ENCODE data around the gene EHBP1. TPM values are rescaled to one million over a fixed set of nuclear protein-coding genes. Genes with fewer than 3 reads are reported as not detected.
A peak's percentile ranks its signal among the peaks of the same experiment; 100 is the strongest.

The EHBP1 gene
- total RNA-seq, 2 donors from 2014 or later: 34.6 to 49.8 TPM

DNA sequence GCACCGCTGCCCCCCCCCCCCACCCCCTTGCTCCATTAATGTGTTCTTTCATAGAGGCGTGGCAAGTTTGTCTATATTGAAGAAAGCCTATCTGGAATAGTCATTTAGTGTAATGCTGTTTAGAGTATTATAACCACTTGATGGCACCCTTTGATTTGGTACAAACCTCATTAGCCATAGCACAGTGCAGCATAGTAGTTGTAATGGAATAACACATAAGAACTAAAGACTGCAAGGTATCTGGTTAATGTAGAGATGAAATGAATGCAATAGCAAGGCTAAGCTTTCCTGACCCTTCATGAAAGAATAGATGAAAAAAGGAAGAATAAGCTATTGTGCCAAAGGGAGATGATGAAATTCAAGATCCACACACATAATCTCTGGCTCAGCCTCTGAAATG lies 81.9 kb downstream of the EHBP1 start:
- no peak overlapping the region for H3K9ac ChIP-seq (ENCODE audit: extremely low read depth, low read length, poor library complexity, severe bottlenecking)
- no peak for DNase-seq
- H3K4me1 Mint-ChIP-seq: no peaks in the 10 kb centered on the region

DNA sequence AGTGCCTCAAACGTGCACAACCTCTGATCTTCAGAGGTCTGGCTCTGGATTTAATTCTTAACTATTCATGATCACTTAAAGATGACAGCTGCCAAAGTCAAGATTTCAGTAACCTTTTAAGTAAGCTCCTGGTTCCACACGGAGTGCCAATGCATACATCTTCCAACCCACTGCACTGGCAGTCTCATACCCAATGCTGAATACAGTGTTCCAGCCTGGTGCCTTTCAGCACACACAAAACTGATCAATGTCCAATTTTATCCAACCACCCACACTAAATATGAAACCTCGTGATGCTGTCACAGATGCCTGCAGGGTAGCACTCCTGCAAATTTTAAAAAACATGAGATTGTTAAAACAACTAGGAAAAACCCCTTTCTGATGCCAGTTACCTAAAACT lies 84.0 kb downstream of the EHBP1 start:
- Mint-ChIP-seq H3K9me3 (no peaks in the 10 kb centered on the region), H3K27ac (no peak overlapping the region), H3K27me3 (ENCODE audit: insufficient read depth) (no peaks in the 10 kb centered on the region), H3K4me3 (no peak overlapping the region), H3K4me1 (no peaks in the 10 kb centered on the region), H3K36me3 (ENCODE audit: low read depth) (no peaks in the 10 kb centered on the region)
- no peak for DNase-seq
- H3K4me1 ChIP-seq (ENCODE audit: control insufficient read depth, insufficient read depth, low read length): no peaks in the 10 kb centered on the region
- no peak overlapping the region for H3K4me3 ChIP-seq (ENCODE audit: low read length)
- no peaks in the 10 kb centered on the region for H3K36me3 ChIP-seq (ENCODE audit: control insufficient read depth, insufficient read depth, low read length)
- no peaks in the 10 kb centered on the region for H3K27me3 ChIP-seq (ENCODE audit: control insufficient read depth, insufficient read depth, low read length, poor library complexity, severe bottlenecking)
- H3K9ac ChIP-seq (ENCODE audit: extremely low read depth, low read length, poor library complexity, severe bottlenecking): no peak overlapping the region
- 85 to 90% methylated on average over 3 of the region's 3 CpGs for WGBS, 2 experiments (ENCODE audit: insufficient coverage in 1 of 2, insufficient read length in 1 of 2)
- H3K27ac ChIP-seq (ENCODE audit: low read depth, low read length): no peak overlapping the region
- TF ChIP-seq, protein P1, sequence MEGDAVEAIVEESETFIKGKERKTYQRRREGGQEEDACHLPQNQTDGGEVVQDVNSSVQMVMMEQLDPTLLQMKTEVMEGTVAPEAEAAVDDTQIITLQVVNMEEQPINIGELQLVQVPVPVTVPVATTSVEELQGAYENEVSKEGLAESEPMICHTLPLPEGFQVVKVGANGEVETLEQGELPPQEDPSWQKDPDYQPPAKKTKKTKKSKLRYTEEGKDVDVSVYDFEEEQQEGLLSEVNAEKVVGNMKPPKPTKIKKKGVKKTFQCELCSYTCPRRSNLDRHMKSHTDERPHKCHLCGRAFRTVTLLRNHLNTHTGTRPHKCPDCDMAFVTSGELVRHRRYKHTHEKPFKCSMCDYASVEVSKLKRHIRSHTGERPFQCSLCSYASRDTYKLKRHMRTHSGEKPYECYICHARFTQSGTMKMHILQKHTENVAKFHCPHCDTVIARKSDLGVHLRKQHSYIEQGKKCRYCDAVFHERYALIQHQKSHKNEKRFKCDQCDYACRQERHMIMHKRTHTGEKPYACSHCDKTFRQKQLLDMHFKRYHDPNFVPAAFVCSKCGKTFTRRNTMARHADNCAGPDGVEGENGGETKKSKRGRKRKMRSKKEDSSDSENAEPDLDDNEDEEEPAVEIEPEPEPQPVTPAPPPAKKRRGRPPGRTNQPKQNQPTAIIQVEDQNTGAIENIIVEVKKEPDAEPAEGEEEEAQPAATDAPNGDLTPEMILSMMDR (conservative IDR thresholded peaks at IDR 0.05): no peak
- no peaks in the 10 kb centered on the region for H3K9me3 ChIP-seq (ENCODE audit: control insufficient read depth, low read length)

More for the DNA sequence above, 81.9 kb downstream of the EHBP1 start:
- Histone ChIP-seq H3K27me3 (ENCODE audit: control insufficient read depth, insufficient read depth, low read length, poor library complexity, severe bottlenecking) (no peaks in the 10 kb centered on the region), H3K27ac (ENCODE audit: low read depth, low read length) (no peak overlapping the region), H3K4me3 (ENCODE audit: low read length) (no peak overlapping the region), H3K36me3 (ENCODE audit: control insufficient read depth, insufficient read depth, low read length) (no peaks in the 10 kb centered on the region), H3K4me1 (ENCODE audit: control insufficient read depth, insufficient read depth, low read length) (no peaks in the 10 kb centered on the region), H3K9me3 (ENCODE audit: control insufficient read depth, low read length) (peaks cover 15% of the 10 kb centered on the region)
- WGBS, 2 experiments (ENCODE audit: insufficient coverage in 1 of 2, insufficient read length in 1 of 2): 67% methylated on average over 1 of the region's 2 CpGs; no CpG with 5 or more reads in 1 of the 2 experiments
- no peaks in the 10 kb centered on the region for H3K27me3 Mint-ChIP-seq (ENCODE audit: insufficient read depth)
- H3K36me3 Mint-ChIP-seq (ENCODE audit: low read depth): peaks cover 10% of the 10 kb centered on the region
- H3K27ac Mint-ChIP-seq: no peak overlapping the region
- no peak overlapping the region for H3K4me3 Mint-ChIP-seq
- TF ChIP-seq, protein P1 (conservative IDR thresholded peaks at IDR 0.05): peak; percentile 57
- peaks cover 11% of the 10 kb centered on the region for H3K9me3 Mint-ChIP-seq

DNA sequence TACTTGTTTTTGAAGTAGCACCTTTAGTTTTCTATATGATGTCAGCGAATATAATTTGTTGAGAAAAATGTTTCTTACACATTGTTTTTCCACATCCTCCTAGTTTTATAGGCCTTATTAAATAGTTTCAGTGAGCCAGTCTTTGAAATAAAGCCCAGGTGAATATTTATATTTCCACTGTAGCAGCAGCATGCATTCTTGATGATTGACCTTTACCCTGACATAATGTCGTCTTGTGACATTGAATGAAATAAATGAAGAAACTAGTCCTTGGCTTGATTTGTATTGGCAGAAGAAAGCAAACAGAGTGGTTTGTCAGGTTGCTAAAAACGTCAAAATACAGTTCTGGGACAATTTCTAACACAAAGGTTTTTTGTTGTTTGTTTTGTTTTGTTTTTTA lies 84.4 kb downstream of the EHBP1 start:
- no peak overlapping the region for H3K27ac Mint-ChIP-seq
- 74 to 100% methylated on average over 1 to 3 of the region's 3 CpGs for WGBS, 2 experiments (ENCODE audit: insufficient coverage in 1 of 2, insufficient read length in 1 of 2)

More for the DNA sequence above, 84.4 kb downstream of the EHBP1 start:
- Histone ChIP-seq H3K9ac (ENCODE audit: extremely low read depth, low read length, poor library complexity, severe bottlenecking) (no peak overlapping the region), H3K36me3 (ENCODE audit: control insufficient read depth, insufficient read depth, low read length) (no peaks in the 10 kb centered on the region), H3K4me1 (ENCODE audit: control insufficient read depth, insufficient read depth, low read length) (no peaks in the 10 kb centered on the region), H3K9me3 (ENCODE audit: control insufficient read depth, low read length) (no peaks in the 10 kb centered on the region), H3K4me3 (ENCODE audit: low read length) (no peak overlapping the region), H3K27me3 (ENCODE audit: control insufficient read depth, insufficient read depth, low read length, poor library complexity, severe bottlenecking) (no peaks in the 10 kb centered on the region), H3K27ac (ENCODE audit: low read depth, low read length) (no peak overlapping the region)
- H3K27me3 Mint-ChIP-seq (ENCODE audit: insufficient read depth): no peaks in the 10 kb centered on the region
- H3K36me3 Mint-ChIP-seq (ENCODE audit: low read depth): no peaks in the 10 kb centered on the region
- TF ChIP-seq, protein P1 (conservative IDR thresholded peaks at IDR 0.05): no peak
- no peak overlapping the region for H3K4me3 Mint-ChIP-seq
- no peaks in the 10 kb centered on the region for H3K9me3 Mint-ChIP-seq
- DNase-seq: no peak
- no peaks in the 10 kb centered on the region for H3K4me1 Mint-ChIP-seq

All from endodermal cell (in vitro differentiated cells).